Activated CD8-positive, alpha-beta T cell treated with anti-CD3 and anti-CD28 coated beads for 36 hours (primary cell): ENCODE results near the gene RASGRF2. TPM values are rescaled to one million over a fixed set of nuclear protein-coding genes. Genes with fewer than 3 reads are reported as not detected.

Experiments
- ATAC-seq: fragments of 200-7000 bp; cut with Tn5 transposase; one replicate; pipeline ENCODE4 v1.10.0; 2021; ENCODE audit warnings: mild to moderate bottlenecking, moderate library complexity
- CTCF ChIA-PET: fragments of 350-600 bp; sonication (Branson Sonifier 250); formaldehyde crosslinking; loops from one replicate; lab custom pipeline; 2021; ENCODE audit warnings: antibody characterized with exemption; lab: Charles Lee
- POLR2A ChIA-PET: fragments of 350-600 bp; sonication (Branson Sonifier 250); formaldehyde crosslinking; loops from one replicate; lab custom pipeline; 2021; ENCODE audit warnings: antibody characterized with exemption; lab: Charles Lee
- DNase-seq: peaks from one replicate; pipeline ENCODE4 v3.0.0-alpha.2; 2020
- H3K27ac Mint-ChIP-seq: one replicate; pipeline ENCODE4 v1.8.0; 2021; ENCODE audit warnings: mild to moderate bottlenecking, mixed read lengths
- H3K27me3 Mint-ChIP-seq: one replicate; pipeline ENCODE4 v1.8.0; 2021; ENCODE audit warnings: mixed read lengths
- H3K36me3 Mint-ChIP-seq: one replicate; pipeline ENCODE4 v1.8.0; 2021; ENCODE audit warnings: low read depth, mixed read lengths
- H3K4me1 Mint-ChIP-seq: one replicate; pipeline ENCODE4 v1.8.0; 2021; ENCODE audit warnings: low read depth, mixed read lengths
- H3K4me3 Mint-ChIP-seq: one replicate; pipeline ENCODE4 v1.8.0; 2021; ENCODE audit warnings: mild to moderate bottlenecking, moderate library complexity, mixed read lengths
- H3K9me3 Mint-ChIP-seq: one replicate; pipeline ENCODE4 v1.8.0; 2021; ENCODE audit warnings: mixed read lengths
- intact Hi-C: fragments of 100-400 bp; cut with micrococcal nuclease; formaldehyde crosslinking; loops from one replicate; pipeline ENCODE4 v1.10.0; 2022
- total RNA-seq, 2 experiments: library from RNA; stranded (reverse); gene quantifications; one replicate each; pipeline ENCODE4 v1.2.3, GENCODE V29; 2021
- TF ChIP-seq, protein P1 (sequence below): fragments of 200-600 bp; IDR thresholded peaks from one replicate; pipeline ENCODE4 v1.8.0; 2022; ENCODE audit warnings: antibody characterized with exemption, mild to moderate bottlenecking

RASGRF2 gene
- total RNA-seq, 2 experiments from 2014 or later: 14.9 to 15.8 TPM

DNA sequence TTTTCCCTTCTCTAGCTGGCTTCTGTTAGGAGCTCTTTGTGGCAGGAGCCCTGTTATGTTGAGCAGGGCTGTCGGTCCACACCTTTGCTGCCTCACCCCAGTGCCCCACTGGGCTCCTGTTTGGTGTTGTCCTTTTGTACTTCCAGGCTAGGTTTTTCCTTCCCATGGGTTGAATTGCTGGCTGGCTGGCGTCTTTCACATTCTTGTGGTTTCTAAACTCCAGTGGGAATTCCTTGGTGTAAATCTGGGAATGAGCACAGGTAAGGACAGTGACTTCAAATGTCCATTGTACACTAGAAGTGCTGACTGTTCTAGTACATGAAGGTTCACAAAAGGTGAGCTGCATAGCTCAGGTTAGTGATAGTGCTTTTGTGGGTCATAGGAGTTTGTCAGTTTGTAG is 30.4 kb downstream of the RASGRF2 start:
- intact Hi-C loops: no loop called here
- ATAC-seq: no peak
- no peak overlapping the region for H3K4me3 Mint-ChIP-seq
- H3K27ac Mint-ChIP-seq: no peak overlapping the region
- CTCF ChIA-PET: interaction anchor here (1.4 to 1.5 kb wide), 2 partner anchors 10 to 61 kb away, joined by 3 read pairs; no protein-coding TSS in a partner anchor
- DNase-seq: no peak
- H3K9me3 Mint-ChIP-seq: no peaks in the 10 kb centered on the region
- no peaks in the 10 kb centered on the region for H3K27me3 Mint-ChIP-seq
- H3K4me1 Mint-ChIP-seq: peaks cover 78% of the 10 kb centered on the region
- H3K36me3 Mint-ChIP-seq: peaks cover 3% of the 10 kb centered on the region
- TF ChIP-seq, protein P1, sequence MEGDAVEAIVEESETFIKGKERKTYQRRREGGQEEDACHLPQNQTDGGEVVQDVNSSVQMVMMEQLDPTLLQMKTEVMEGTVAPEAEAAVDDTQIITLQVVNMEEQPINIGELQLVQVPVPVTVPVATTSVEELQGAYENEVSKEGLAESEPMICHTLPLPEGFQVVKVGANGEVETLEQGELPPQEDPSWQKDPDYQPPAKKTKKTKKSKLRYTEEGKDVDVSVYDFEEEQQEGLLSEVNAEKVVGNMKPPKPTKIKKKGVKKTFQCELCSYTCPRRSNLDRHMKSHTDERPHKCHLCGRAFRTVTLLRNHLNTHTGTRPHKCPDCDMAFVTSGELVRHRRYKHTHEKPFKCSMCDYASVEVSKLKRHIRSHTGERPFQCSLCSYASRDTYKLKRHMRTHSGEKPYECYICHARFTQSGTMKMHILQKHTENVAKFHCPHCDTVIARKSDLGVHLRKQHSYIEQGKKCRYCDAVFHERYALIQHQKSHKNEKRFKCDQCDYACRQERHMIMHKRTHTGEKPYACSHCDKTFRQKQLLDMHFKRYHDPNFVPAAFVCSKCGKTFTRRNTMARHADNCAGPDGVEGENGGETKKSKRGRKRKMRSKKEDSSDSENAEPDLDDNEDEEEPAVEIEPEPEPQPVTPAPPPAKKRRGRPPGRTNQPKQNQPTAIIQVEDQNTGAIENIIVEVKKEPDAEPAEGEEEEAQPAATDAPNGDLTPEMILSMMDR: no peak
- POLR2A ChIA-PET: interaction anchor here (0.6 to 1.6 kb wide), 5 partner anchors 10 to 159 kb away, joined by 3 to 6 read pairs (median 3); no protein-coding TSS in a partner anchor

DNA sequence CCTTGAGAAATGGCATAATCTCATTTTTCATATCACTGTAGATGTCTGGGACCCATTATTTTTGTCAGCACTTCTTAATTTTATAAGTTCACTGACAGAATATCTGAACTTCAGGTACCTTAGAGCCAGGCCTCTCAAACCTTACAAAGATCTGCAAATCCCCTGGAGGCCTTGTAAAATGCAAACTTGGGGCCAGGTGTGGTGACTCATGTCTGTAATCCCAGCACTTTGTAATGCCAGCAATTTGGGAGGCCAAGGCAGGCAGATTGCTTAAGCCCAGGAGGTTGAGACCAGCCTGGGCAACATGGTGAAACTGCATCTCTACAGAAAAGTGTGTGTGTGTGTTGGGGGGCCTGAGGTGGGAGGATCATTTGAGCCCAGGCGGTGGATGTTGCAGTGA is 30.8 kb downstream of the RASGRF2 start:
- ATAC-seq: no peak
- Mint-ChIP-seq H3K9me3 (no peaks in the 10 kb centered on the region), H3K4me3 (no peak overlapping the region), H3K27ac (no peak overlapping the region), H3K4me1 (peaks cover 79% of the 10 kb centered on the region), H3K27me3 (no peaks in the 10 kb centered on the region), H3K36me3 (peaks cover 3% of the 10 kb centered on the region)
- TF ChIP-seq, protein P1: no peak
- ChIA-PET CTCF (interaction anchor here (1.4 kb wide), 1 partner anchor 60 kb away, joined by 3 read pairs; no protein-coding TSS in a partner anchor), POLR2A (interaction anchor here (1.0 to 1.6 kb wide), 2 partner anchors 10 to 16 kb away, joined by 3 to 6 read pairs; no protein-coding TSS in a partner anchor)
- intact Hi-C loops: no loop called here
- DNase-seq: no peak

DNA sequence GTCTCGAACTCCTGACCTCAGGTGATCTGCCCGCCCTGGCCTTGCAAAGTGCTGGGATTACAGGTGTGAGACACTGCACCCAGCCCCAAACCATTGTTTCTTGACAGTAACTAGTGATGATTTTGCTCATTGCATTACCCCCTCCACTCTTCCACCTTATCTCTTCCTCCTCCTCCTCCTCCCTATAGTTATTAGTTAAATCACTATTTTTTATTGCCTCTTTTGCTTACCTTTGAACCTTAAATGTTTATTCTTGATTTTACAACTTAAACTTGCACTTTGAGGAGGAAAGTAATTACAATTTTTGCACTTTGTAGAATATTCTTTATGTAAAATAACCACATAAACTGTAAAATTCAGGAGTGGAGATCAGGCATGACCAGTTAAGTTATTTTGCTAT is 35.7 kb downstream of the RASGRF2 start:
- TF ChIP-seq, protein P1: no peak

DNA sequence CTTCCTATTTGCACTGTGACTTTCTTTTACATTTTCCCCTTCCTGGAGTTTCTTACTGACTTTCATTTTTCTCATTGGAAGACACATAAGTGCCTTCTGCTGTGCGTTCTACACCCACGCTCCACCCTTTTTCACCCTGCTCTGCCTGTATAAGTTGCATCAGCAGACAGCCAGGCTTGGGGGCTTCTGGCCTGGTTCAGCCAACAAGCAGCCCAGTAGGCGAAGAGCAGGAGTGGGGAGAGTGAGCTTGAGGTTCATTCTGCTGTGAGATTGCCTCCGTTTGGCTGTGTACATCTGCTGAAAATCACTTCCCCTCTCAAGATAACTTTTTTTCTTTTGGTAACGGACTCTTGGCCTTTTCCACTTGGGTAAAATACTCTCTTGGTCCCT is 38.4 kb downstream of the RASGRF2 start:
- H3K27ac Mint-ChIP-seq: peak overlapping the region; percentile 98
- ChIA-PET CTCF (interaction anchor here (1.0 to 2.4 kb wide), 2 partner anchors 9 to 11 kb away, joined by 4 to 6 read pairs; no protein-coding TSS in a partner anchor), POLR2A (interaction anchor here (1.6 to 1.9 kb wide), 2 partner anchors 9 to 12 kb away, joined by 5 to 11 read pairs; no protein-coding TSS in a partner anchor)
- no peaks in the 10 kb centered on the region for H3K9me3 Mint-ChIP-seq
- peaks cover 8% of the 10 kb centered on the region for H3K36me3 Mint-ChIP-seq
- peaks cover 71% of the 10 kb centered on the region for H3K4me1 Mint-ChIP-seq
- no peaks in the 10 kb centered on the region for H3K27me3 Mint-ChIP-seq
- intact Hi-C loops: no loop called here
- peak overlapping the region; percentile 75 for H3K4me3 Mint-ChIP-seq
- TF ChIP-seq, protein P1: no peak
- DNase-seq (peak; percentile 83), ATAC-seq (peak; percentile 82)

More for the DNA sequence above, 35.7 kb downstream of the RASGRF2 start:
- Mint-ChIP-seq H3K9me3 (no peaks in the 10 kb centered on the region), H3K36me3 (peaks cover 4% of the 10 kb centered on the region), H3K27ac (peak overlapping the region; percentile 74), H3K4me1 (peaks cover 79% of the 10 kb centered on the region), H3K4me3 (no peak overlapping the region), H3K27me3 (no peaks in the 10 kb centered on the region)
- no peak for DNase-seq
- POLR2A ChIA-PET: interaction anchor here (0.8 to 2.7 kb wide), 4 partner anchors 9 to 35 kb away, joined by 3 to 7 read pairs (median 4); no protein-coding TSS in a partner anchor
- intact Hi-C loops: no loop called here
- CTCF ChIA-PET: interaction anchor here (1.0 to 3.5 kb wide), 2 partner anchors 9 to 112 kb away, joined by 3 to 12 read pairs; no protein-coding TSS in a partner anchor
- ATAC-seq: no peak

DNA sequence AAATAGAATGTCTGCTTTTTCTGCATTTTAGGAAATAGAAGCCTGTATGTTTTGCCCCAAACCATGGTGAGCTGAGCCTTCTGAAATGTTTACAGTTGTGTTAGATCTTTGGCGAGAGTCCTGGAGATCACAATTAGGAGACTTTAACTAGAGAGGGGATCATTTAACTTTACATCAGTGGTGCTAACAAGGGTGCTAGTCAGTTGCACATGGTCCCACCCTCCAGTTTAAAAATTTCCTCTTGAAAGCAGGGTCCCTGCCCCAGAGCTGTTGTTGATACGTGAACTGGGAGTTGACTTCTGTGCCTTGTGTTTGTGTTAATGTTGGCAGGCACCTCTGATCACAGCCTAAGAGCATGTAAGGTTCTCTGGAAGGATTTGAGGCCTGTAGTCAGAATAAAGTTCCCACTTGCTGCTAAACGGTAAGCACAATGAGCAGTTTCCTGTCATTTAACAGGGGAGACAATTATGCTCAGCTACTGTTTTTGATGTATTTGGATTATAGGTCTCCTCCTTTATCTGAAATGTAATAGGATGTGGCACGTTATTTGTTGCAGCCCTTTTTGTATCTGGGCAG is 43.7 kb downstream of the RASGRF2 start:
- DNase-seq (no peak), ATAC-seq (no peak)
- TF ChIP-seq, protein P1: no peak
- intact Hi-C loops: no loop called here
- peak overlapping the region; percentile 91 for H3K27ac Mint-ChIP-seq
- POLR2A ChIA-PET: interaction anchor here (1.2 to 1.6 kb wide), 2 partner anchors 10 to 40 kb away, joined by 3 to 4 read pairs; no protein-coding TSS in a partner anchor
- peaks cover 76% of the 10 kb centered on the region for H3K4me1 Mint-ChIP-seq
- H3K27me3 Mint-ChIP-seq: no peaks in the 10 kb centered on the region
- H3K4me3 Mint-ChIP-seq: no peak overlapping the region
- peaks cover 6% of the 10 kb centered on the region for H3K9me3 Mint-ChIP-seq
- H3K36me3 Mint-ChIP-seq: peaks cover 26% of the 10 kb centered on the region
- CTCF ChIA-PET: interaction anchor here (0.7 kb wide), 1 partner anchor 11 kb away, joined by 3 read pairs; no protein-coding TSS in a partner anchor
